Stimulated activated effector memory CD8-positive, alpha-beta T cell treated with anti-CD3 and anti-CD28 coated beads, Interleukin-12 subunit alpha, Interleukin-12 subunit beta, amount 100 ng/mL, for 72 hours (primary cell): ENCODE measurements around the gene APOL1.
A peak's percentile ranks its signal among the peaks of the same experiment; 100 is the strongest.
"Not testable (repeated sequence)": the region's sequence is repeated elsewhere in the genome, so short reads cannot be mapped to it uniquely, and the experiment has no call there.

ENCODE experiments used
- ATAC-seq: fragments of 150-1000 bp; cut with Tn5 transposase; 2 replicates; pipeline ENCODE4 v1.10.0; 2021
- DNase-seq, 2 donors: peaks; one replicate each; pipeline ENCODE4 v3.0.0; 2021 to 2022; ENCODE audit warnings: low spot score in 2 of 2
- H3K27ac Mint-ChIP-seq: one replicate; pipeline ENCODE4 v1.8.0; 2022; ENCODE audit warnings: mild to moderate bottlenecking, mixed read lengths
- H3K36me3 Mint-ChIP-seq: one replicate; pipeline ENCODE4 v1.8.0; 2022; ENCODE audit warnings: mild to moderate bottlenecking, mixed read lengths
- H3K4me1 Mint-ChIP-seq: one replicate; pipeline ENCODE4 v1.8.0; 2022; ENCODE audit warnings: mixed read lengths
- H3K4me3 Mint-ChIP-seq: one replicate; pipeline ENCODE4 v1.8.0; 2022; ENCODE audit warnings: mild to moderate bottlenecking, mixed read lengths
- H3K9me3 Mint-ChIP-seq: one replicate; pipeline ENCODE4 v1.8.0; 2022; ENCODE audit warnings: mixed read lengths

APOL1 gene, protein sequence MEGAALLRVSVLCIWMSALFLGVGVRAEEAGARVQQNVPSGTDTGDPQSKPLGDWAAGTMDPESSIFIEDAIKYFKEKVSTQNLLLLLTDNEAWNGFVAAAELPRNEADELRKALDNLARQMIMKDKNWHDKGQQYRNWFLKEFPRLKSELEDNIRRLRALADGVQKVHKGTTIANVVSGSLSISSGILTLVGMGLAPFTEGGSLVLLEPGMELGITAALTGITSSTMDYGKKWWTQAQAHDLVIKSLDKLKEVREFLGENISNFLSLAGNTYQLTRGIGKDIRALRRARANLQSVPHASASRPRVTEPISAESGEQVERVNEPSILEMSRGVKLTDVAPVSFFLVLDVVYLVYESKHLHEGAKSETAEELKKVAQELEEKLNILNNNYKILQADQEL

DNA sequence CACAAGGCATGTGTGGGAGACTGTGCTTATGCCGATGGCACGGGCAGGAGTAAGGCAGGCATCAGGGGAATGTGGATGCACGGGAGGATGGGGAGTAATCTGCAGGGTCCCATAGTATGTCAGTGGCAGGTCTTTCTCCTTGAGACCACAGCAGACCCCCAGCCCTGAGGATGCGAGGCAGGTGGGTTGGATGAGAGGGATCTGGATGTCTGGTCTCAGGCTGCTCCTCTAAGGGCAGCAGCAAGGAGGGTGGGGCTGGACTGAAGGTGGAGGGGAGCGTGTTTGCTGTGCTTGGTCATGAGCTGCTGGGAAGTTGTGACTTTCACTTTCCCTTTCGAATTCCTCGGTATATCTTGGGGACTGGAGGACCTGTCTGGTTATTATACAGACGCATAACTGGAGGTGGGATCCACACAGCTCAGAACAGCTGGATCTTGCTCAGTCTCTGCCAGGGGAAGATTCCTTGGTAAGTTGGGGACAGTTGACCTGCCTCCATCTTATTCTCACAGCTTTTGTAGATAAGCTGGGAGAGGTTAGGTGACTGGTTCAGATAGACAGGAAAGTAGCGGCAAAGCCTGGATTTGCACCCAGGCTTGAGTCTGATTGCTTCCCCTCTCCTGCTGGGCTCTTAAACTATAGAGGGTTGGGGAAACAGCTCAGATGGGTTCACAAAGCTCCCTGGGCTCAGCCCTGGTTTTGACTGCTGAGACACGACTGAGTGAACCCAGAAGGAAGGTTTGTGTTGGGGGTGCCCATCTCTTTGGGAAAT, at the start of gene APOL1:
Gene APOL1, plus strand, starts transcription at position 380 of the 769 bp plus-strand sequence. CDS start 1,823 bp downstream, outside the sequence.
- H3K36me3 Mint-ChIP-seq: peaks cover 33% of the 10 kb centered on the region
- H3K27ac Mint-ChIP-seq: peak within 1 kb of the TSS; percentile 99
- H3K4me1 Mint-ChIP-seq: peaks cover 64% of the 10 kb centered on the region
- DNase-seq (peak in 1 of 2 donors; percentile 66), ATAC-seq (peak; percentile 83)
- H3K4me3 Mint-ChIP-seq: peak within 1 kb of the TSS; percentile 96
- no peaks in the 10 kb centered on the region for H3K9me3 Mint-ChIP-seq

DNA sequence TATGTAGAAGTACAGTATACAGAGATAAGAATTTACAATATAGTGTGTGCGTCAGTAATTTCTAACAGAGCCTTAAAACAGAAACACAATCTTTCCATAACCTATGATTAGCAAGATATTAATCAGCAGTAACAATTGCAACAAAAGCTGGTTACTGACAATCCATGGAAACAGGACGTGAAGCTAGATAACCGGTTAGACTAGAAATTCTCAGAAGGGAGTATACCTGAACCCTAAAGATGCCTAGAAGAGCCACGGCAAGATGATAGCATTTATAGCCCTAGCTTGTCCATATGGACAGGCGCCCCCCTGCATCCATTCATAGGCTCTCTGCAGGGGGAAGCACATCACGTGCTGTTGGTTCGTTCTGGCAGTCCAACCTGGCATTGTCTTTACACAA, 49.5 kb upstream of the APOL1 start:
- not testable (repeated sequence) for DNase-seq, H3K27ac Mint-ChIP-seq, ATAC-seq, H3K36me3 Mint-ChIP-seq, H3K4me3 Mint-ChIP-seq, H3K4me1 Mint-ChIP-seq, H3K9me3 Mint-ChIP-seq

GRCh38 chr22:36204001-36204631, 48.8 kb upstream of the APOL1 start:
- no peak for ATAC-seq
- Mint-ChIP-seq H3K27ac (peak overlapping the region; percentile 8), H3K4me1 (peaks cover 3% of the 10 kb centered on the region), H3K36me3 (no peaks in the 10 kb centered on the region), H3K4me3 (no peak overlapping the region), H3K9me3 (peaks cover under 1% of the 10 kb centered on the region)
- no peak for DNase-seq

DNA sequence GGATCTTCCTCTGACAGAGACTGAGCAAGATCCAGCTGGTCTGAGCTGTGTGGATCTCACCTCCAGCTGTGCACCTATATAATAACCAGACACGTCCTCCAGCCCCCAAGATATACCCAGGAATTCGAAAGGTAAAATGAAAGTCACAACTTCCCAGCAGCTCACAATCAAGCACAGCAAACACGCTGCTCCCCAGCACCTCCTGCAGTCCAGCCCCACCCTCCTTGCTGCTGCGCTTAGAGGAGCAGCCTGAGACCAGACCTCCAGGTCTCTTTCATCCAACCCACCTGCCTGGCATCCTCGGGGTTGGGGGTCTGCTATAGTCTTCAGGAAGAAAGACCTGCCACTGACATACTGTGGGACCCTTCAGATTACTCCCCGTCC, 48.3 kb upstream of the APOL1 start:
- no peak overlapping the region for H3K4me3 Mint-ChIP-seq
- no peak for ATAC-seq

DNA sequence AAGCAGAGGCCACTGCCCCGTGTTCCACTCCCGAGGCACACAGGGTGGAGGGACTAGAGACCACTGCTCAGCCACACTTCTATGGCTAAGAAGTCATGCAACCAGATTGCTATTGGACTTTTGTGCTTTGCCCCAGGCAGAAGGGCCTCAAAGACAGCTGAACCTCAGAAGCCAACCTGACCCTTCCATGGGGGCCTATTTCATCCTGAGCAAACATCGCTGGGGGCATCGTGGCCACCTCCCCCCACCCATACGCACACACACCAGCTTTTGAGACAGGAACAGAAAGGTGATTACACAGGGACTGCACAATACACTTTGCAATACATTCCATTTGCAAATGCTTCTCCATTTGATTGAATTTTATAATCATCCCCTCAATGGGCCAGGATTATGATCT, 47.4 kb upstream of the APOL1 start:
- H3K4me1 Mint-ChIP-seq, H3K36me3 Mint-ChIP-seq, H3K4me3 Mint-ChIP-seq, H3K9me3 Mint-ChIP-seq, ATAC-seq, H3K27ac Mint-ChIP-seq, DNase-seq: not testable (repeated sequence)

More for the DNA sequence above, 48.3 kb upstream of the APOL1 start:
- peaks cover 4% of the 10 kb centered on the region for H3K9me3 Mint-ChIP-seq
- no peaks in the 10 kb centered on the region for H3K4me1 Mint-ChIP-seq
- peak overlapping the region; percentile 8 for H3K27ac Mint-ChIP-seq
- no peak for DNase-seq
- H3K36me3 Mint-ChIP-seq: no peaks in the 10 kb centered on the region

- Mint-ChIP-seq H3K36me3 (no peaks in the 10 kb centered on the region), H3K4me1 (peaks cover 5% of the 10 kb centered on the region), H3K9me3 (peaks cover 4% of the 10 kb centered on the region), H3K27ac (no peak overlapping the region), H3K4me3 (no peak overlapping the region)
- DNase-seq: no peak
- no peak for ATAC-seq
Measured at GRCh38 chr22:36206255-36206654, 46.7 kb upstream of the APOL1 start.

DNA sequence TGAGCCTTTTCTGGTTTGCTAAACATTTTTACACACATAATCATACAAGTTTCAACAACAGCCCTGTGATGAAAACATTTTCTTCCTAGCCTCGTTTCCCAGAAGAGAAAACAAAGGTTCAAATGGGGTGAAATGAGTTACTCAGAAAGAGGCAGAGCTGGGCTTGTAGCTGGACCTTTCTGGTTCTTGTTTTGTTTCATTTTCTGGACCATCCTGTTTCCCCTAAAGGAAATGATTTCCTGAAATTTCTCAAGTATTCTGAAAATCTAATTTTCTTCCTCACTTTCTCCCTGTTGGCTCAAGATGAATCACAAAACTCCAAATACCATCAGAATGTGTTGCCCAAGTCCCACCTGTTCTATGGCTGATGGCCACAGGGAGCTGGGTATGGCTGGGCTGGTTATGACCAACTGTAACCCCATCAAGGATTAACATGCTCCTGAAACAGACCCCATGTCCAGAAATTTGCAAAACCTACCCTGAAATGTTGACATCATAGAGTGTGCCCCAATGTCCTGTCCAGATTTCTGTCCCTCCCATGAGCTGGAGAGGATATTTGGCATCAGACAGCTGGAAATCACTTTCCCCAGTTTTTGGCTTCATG, 44.7 kb upstream of the APOL1 start:
- H3K4me3 Mint-ChIP-seq: no peak overlapping the region
- H3K36me3 Mint-ChIP-seq: no peaks in the 10 kb centered on the region
- peaks cover 4% of the 10 kb centered on the region for H3K9me3 Mint-ChIP-seq
- peaks cover 7% of the 10 kb centered on the region for H3K4me1 Mint-ChIP-seq
- H3K27ac Mint-ChIP-seq: no peak overlapping the region
- DNase-seq (no peak), ATAC-seq (no peak)

DNA sequence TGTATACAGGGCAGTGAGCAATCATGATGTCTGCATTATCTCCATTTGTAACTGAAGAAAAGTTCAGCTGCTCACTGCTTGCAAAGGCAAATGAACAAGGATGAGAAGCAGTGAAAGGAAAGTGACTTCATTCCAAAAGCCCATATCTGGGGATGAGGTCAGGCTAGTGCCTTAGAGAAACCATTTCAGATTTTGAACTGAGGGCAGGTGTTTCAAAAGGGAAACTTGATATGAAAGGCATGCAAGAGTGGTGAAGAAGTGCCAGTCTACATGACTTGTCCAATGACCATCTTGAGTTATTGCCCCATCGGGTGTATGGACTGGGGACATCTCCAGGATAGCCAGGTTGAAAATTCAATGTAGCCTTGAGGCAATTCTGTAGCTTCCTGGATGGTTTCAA, 44.0 kb upstream of the APOL1 start:
- DNase-seq (no peak), ATAC-seq (no peak)
- Mint-ChIP-seq H3K4me3 (no peak overlapping the region), H3K4me1 (peaks cover 7% of the 10 kb centered on the region), H3K27ac (no peak overlapping the region), H3K36me3 (no peaks in the 10 kb centered on the region), H3K9me3 (peaks cover 4% of the 10 kb centered on the region)

- not testable (repeated sequence) for ATAC-seq, H3K9me3 Mint-ChIP-seq, DNase-seq, H3K4me1 Mint-ChIP-seq, H3K27ac Mint-ChIP-seq, H3K4me3 Mint-ChIP-seq, H3K36me3 Mint-ChIP-seq
Measured at GRCh38 chr22:36209488-36209908, 43.4 kb upstream of the APOL1 start.

- Mint-ChIP-seq H3K36me3 (no peaks in the 10 kb centered on the region), H3K9me3 (peaks cover 4% of the 10 kb centered on the region), H3K4me3 (no peak overlapping the region), H3K4me1 (peaks cover 7% of the 10 kb centered on the region), H3K27ac (no peak overlapping the region)
- ATAC-seq (no peak), DNase-seq (no peak)
Measured at GRCh38 chr22:36210224-36210623, 42.7 kb upstream of the APOL1 start.

- no peaks in the 10 kb centered on the region for H3K36me3 Mint-ChIP-seq
- H3K4me1 Mint-ChIP-seq: peaks cover 7% of the 10 kb centered on the region
- ATAC-seq (peak; percentile 42), DNase-seq (no peak)
- no peak overlapping the region for H3K27ac Mint-ChIP-seq
- H3K4me3 Mint-ChIP-seq: no peak overlapping the region
- H3K9me3 Mint-ChIP-seq: peaks cover 4% of the 10 kb centered on the region
Measured at GRCh38 chr22:36211237-36211861, 41.6 kb upstream of the APOL1 start.

DNA sequence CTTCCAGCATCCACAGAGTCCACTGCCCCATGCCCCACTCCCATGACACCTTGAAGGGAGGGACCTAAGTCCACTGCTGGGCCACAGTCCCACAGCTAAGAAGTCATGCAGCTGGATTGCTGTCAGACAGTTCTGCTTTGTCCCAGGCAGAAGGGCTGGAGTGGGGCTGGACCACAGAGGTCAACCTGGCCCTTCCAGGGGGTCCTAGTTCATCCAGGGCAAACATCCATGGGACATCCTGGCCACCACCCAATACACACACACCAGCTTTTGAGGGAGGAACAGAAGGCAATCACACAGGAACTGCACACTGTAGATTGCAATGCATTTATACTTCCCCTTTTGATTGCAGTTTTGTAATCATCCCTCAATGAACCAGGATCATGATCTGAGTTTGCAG, 40.0 kb upstream of the APOL1 start:
- no peak for DNase-seq

DNA sequence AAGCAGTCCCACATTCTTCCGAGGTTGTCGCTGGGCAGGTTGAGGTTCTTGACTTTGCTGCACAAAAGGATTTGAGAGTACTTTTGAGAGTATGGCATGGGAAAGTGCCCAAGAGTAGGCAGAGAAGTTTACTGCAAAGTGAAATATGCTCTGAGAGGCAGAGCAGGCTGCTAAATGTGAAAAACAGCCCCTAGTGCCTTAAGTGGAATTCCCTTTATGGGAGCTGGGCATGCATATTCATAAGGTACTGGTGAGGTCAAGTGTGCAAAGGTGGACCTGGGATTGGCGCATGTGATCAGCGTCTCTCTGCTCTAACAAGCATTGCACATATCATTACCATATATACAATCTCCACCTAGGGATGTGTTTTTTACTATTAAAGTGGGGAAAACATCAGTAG, 39.3 kb upstream of the APOL1 start:
- no peak overlapping the region for H3K27ac Mint-ChIP-seq
- H3K36me3 Mint-ChIP-seq: no peaks in the 10 kb centered on the region
- no peak overlapping the region for H3K4me3 Mint-ChIP-seq
- DNase-seq (no peak), ATAC-seq (no peak)
- H3K9me3 Mint-ChIP-seq: peaks cover 4% of the 10 kb centered on the region
- peaks cover 7% of the 10 kb centered on the region for H3K4me1 Mint-ChIP-seq

More for the DNA sequence above, 40.0 kb upstream of the APOL1 start:
- no peak overlapping the region for H3K4me3 Mint-ChIP-seq
- no peaks in the 10 kb centered on the region for H3K36me3 Mint-ChIP-seq
- peaks cover 7% of the 10 kb centered on the region for H3K4me1 Mint-ChIP-seq
- no peak for ATAC-seq
- no peak overlapping the region for H3K27ac Mint-ChIP-seq
- peaks cover 4% of the 10 kb centered on the region for H3K9me3 Mint-ChIP-seq

- Mint-ChIP-seq H3K27ac (no peak overlapping the region), H3K4me1 (peaks cover 5% of the 10 kb centered on the region), H3K36me3 (no peaks in the 10 kb centered on the region), H3K4me3 (no peak overlapping the region), H3K9me3 (no peaks in the 10 kb centered on the region)
- DNase-seq (no peak), ATAC-seq (no peak)
Measured at GRCh38 chr22:36215981-36216380, 37.0 kb upstream of the APOL1 start.
